ENCODE data around the gene ADSS1. TPM values are rescaled to one million over a fixed set of nuclear protein-coding genes. Genes with fewer than 3 reads are reported as not detected.

ADSS1 gene
- total RNA-seq, 1 donor from 2014 or later, result 5.5 TPM

GRCh38 chr14:104729835-104730181, 5.8 kb downstream of the ADSS1 start:
- DNase-seq (no peak), ATAC-seq (no peak)
- H3K36me3 ChIP-seq, result no peaks in the 10 kb centered on the region
- TF ChIP-seq CTCF (IDR thresholded peaks at IDR 0.05), result no peak
- no peaks in the 10 kb centered on the region for H3K9me3 ChIP-seq
- H3K27me3 ChIP-seq, result no peaks in the 10 kb centered on the region
- H3K4me1 ChIP-seq, result peaks cover 10% of the 10 kb centered on the region
- intact Hi-C loops (cut with DNase I), result no loop called here
- H3K27ac ChIP-seq, result no peak overlapping the region
- H3K4me3 ChIP-seq, result no peak overlapping the region

GRCh38 chr14:104730487-104730886, 6.5 kb downstream of the ADSS1 start:
- Histone ChIP-seq H3K4me1 (peaks cover 9% of the 10 kb centered on the region), H3K9me3 (no peaks in the 10 kb centered on the region), H3K27me3 (no peaks in the 10 kb centered on the region), H3K4me3 (no peak overlapping the region), H3K36me3 (no peaks in the 10 kb centered on the region), H3K27ac (no peak overlapping the region)
- TF ChIP-seq CTCF (IDR thresholded peaks at IDR 0.05), result no peak
- ATAC-seq, result no peak
- DNase-seq, result no peak
- intact Hi-C loops (cut with DNase I), result no loop called here

- DNase-seq, result no peak
- H3K4me1 ChIP-seq, result peaks cover 21% of the 10 kb centered on the region
- H3K27me3 ChIP-seq, result no peaks in the 10 kb centered on the region
- H3K4me3 ChIP-seq, result no peak overlapping the region
- no peaks in the 10 kb centered on the region for H3K36me3 ChIP-seq
- TF ChIP-seq CTCF (IDR thresholded peaks at IDR 0.05), result peak; percentile 27
- intact Hi-C loops (cut with DNase I), result no loop called here
- H3K9me3 ChIP-seq, result no peaks in the 10 kb centered on the region
- H3K27ac ChIP-seq, result no peak overlapping the region
- ATAC-seq, result no peak
These were observed 7.6 kb downstream of the ADSS1 start for GRCh38 chr14:104731320-104732294.

- peak; percentile 36 for ATAC-seq
- intact Hi-C loops (cut with DNase I), result no loop called here
- Histone ChIP-seq H3K4me3 (no peak overlapping the region), H3K36me3 (no peaks in the 10 kb centered on the region), H3K9me3 (no peaks in the 10 kb centered on the region), H3K27ac (no peak overlapping the region), H3K4me1 (peaks cover 28% of the 10 kb centered on the region), H3K27me3 (no peaks in the 10 kb centered on the region)
- no peak for TF ChIP-seq CTCF (IDR thresholded peaks at IDR 0.05)
- peak; percentile 87 for DNase-seq
These were observed 8.4 kb downstream of the ADSS1 start for GRCh38 chr14:104732355-104732804.

- no peak overlapping the region for H3K4me3 ChIP-seq
- H3K27ac ChIP-seq, result no peak overlapping the region
- no peak for DNase-seq
- intact Hi-C loops (cut with DNase I), result no loop called here
- no peak for TF ChIP-seq CTCF (IDR thresholded peaks at IDR 0.05)
- peak; percentile 1 for ATAC-seq
- H3K36me3 ChIP-seq, result no peaks in the 10 kb centered on the region
- H3K4me1 ChIP-seq, result peaks cover 28% of the 10 kb centered on the region
- H3K9me3 ChIP-seq, result no peaks in the 10 kb centered on the region
- H3K27me3 ChIP-seq, result no peaks in the 10 kb centered on the region
These were observed 9.1 kb downstream of the ADSS1 start for GRCh38 chr14:104732931-104733681.

Measured in upper lobe of right lung (tissue), 1 donor.